MCF 10A (cell line): ENCODE data around the gene MSX1. TPM values are rescaled to one million over a fixed set of nuclear protein-coding genes. Genes with fewer than 3 reads are reported as not detected.

Experiments
- BruUV-seq: library from RNA; stranded (reverse); fragments of 400-500 nt; replicated peaks from 2 replicates; lab custom pipeline; 2021; lab: Mats Ljungman, UMichigan
- CTCF ChIA-PET: fragments of 300-600 bp; sonication (Branson Sonifier 250); formaldehyde crosslinking; extraction: SDS; loops from one replicate; lab custom pipeline; 2021; ENCODE audit warnings: antibody characterized with exemption, inconsistent platforms; lab: Yijun Ruan, JAX
- POLR2A ChIA-PET: fragments of 300-600, 350-650 bp; sonication (Branson Sonifier 250); formaldehyde crosslinking; extraction: SDS; loops from one replicate; lab custom pipeline; 2020; ENCODE audit warnings: antibody characterized with exemption, inconsistent platforms; lab: Yijun Ruan, JAX
- DNase-seq: peaks from one replicate; pipeline ENCODE4 v3.0.0-alpha.2; 2018; ENCODE audit not compliant: unreplicated experiment
- H3K27ac Mint-ChIP-seq: one replicate; pipeline ENCODE4 v1.8.0; 2022; ENCODE audit warnings: mild to moderate bottlenecking, low read depth, mixed read lengths; ENCODE audit not compliant: unreplicated experiment
- H3K27me3 Mint-ChIP-seq: one replicate; pipeline ENCODE4 v1.8.0; 2022; ENCODE audit warnings: mixed read lengths; ENCODE audit not compliant: insufficient read depth, unreplicated experiment
- H3K36me3 Mint-ChIP-seq: one replicate; pipeline ENCODE4 v1.8.0; 2022; ENCODE audit warnings: mild to moderate bottlenecking, moderate library complexity, mixed read lengths; ENCODE audit not compliant: insufficient read depth, unreplicated experiment
- H3K4me1 Mint-ChIP-seq: one replicate; pipeline ENCODE4 v1.8.0; 2022; ENCODE audit warnings: mixed read lengths; ENCODE audit not compliant: insufficient read depth, unreplicated experiment
- H3K4me3 Mint-ChIP-seq: one replicate; pipeline ENCODE4 v1.8.0; 2022; ENCODE audit warnings: mild to moderate bottlenecking, moderate library complexity, mixed read lengths; ENCODE audit not compliant: unreplicated experiment
- H3K9me3 Mint-ChIP-seq: one replicate; pipeline ENCODE4 v1.8.0; 2022; ENCODE audit warnings: mixed read lengths; ENCODE audit not compliant: unreplicated experiment
- intact Hi-C: fragments of 100-400 bp; cut with micrococcal nuclease; formaldehyde crosslinking; loops from 2 replicates; pipeline ENCODE4 v1.14.1; 2022
- total RNA-seq: library from RNA; stranded (reverse); gene quantifications from 2 replicates; pipeline ENCODE4 v1.2.3, GENCODE V29; 2022
- TF ChIP-seq, protein P1 (sequence below): fragments of 200-600 bp; IDR thresholded peaks from one replicate; pipeline ENCODE4 v1.8.0; 2022; ENCODE audit warnings: antibody characterized with exemption, mild to moderate bottlenecking; ENCODE audit not compliant: unreplicated experiment

MSX1 gene
- total RNA-seq, 1 experiment from 2014 or later: 3.9 TPM

GRCh38 chr4:4825431-4825830 lies 34.0 kb upstream of the MSX1 start:
- POLR2A ChIA-PET: interaction anchor here (0.6 kb wide), 1 partner anchor 53 kb away, joined by 3 read pairs; no protein-coding TSS in a partner anchor
- H3K36me3 Mint-ChIP-seq: no peaks in the 10 kb centered on the region
- no peak overlapping the region for H3K4me3 Mint-ChIP-seq
- H3K4me1 Mint-ChIP-seq: no peaks in the 10 kb centered on the region
- H3K9me3 Mint-ChIP-seq: no peaks in the 10 kb centered on the region
- peaks cover 12% of the 10 kb centered on the region for H3K27me3 Mint-ChIP-seq
- TF ChIP-seq, protein P1, sequence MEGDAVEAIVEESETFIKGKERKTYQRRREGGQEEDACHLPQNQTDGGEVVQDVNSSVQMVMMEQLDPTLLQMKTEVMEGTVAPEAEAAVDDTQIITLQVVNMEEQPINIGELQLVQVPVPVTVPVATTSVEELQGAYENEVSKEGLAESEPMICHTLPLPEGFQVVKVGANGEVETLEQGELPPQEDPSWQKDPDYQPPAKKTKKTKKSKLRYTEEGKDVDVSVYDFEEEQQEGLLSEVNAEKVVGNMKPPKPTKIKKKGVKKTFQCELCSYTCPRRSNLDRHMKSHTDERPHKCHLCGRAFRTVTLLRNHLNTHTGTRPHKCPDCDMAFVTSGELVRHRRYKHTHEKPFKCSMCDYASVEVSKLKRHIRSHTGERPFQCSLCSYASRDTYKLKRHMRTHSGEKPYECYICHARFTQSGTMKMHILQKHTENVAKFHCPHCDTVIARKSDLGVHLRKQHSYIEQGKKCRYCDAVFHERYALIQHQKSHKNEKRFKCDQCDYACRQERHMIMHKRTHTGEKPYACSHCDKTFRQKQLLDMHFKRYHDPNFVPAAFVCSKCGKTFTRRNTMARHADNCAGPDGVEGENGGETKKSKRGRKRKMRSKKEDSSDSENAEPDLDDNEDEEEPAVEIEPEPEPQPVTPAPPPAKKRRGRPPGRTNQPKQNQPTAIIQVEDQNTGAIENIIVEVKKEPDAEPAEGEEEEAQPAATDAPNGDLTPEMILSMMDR: no peak
- CTCF ChIA-PET: no interaction called here
- intact Hi-C loops: no loop called here
- DNase-seq: no peak
- BruUV-seq: no TSS peak
- no peak overlapping the region for H3K27ac Mint-ChIP-seq

DNA sequence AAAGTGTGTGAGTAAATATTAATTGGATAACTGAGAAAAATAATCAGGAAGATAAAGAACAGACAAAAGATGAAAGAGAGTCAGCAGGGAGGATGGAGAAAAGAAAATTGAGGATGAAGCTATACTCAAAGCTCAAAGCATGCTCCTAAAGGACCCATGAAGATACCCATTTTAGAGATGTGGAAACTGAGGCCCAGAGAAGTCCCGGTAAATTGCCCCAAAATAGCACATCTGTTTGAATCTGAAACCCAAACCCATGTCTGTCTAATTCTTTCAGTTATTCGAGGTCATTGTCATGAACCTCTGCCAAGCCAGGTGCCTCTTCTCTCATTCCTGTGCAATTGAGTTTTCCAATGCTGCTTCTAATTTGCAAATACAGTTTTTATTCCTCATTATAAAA lies 29.6 kb upstream of the MSX1 start:
- CTCF ChIA-PET: interaction anchor here (0.6 kb wide), 1 partner anchor 47 kb away, joined by 3 read pairs; no protein-coding TSS in a partner anchor

DNA sequence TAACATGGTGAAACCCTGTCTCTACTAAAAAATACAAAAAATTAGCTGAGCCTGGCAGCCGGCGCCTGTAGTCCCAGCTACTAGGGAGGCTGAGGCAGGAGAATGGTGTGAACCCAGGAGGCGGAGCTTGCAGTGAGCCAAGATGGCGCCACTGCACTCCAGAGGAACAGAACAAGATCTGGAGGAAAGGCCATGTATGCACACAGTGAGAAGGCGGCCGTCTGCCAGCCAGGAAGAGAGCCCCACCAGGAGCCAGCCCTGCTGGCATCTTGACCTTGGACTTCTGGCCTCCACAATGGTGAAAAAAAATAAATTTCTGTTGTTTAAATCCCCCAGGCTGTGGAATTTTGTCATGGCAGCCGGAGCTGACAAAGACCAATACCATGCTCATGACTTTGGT lies 28.2 kb upstream of the MSX1 start:
- ChIA-PET CTCF (no interaction called here), POLR2A (no interaction called here)
- H3K9me3 Mint-ChIP-seq: no peaks in the 10 kb centered on the region
- no peak overlapping the region for H3K27ac Mint-ChIP-seq
- H3K4me1 Mint-ChIP-seq: no peaks in the 10 kb centered on the region
- no TSS peak for BruUV-seq
- H3K27me3 Mint-ChIP-seq: peaks cover 2% of the 10 kb centered on the region
- no peak overlapping the region for H3K4me3 Mint-ChIP-seq
- intact Hi-C loops: no loop called here
- H3K36me3 Mint-ChIP-seq: no peaks in the 10 kb centered on the region
- TF ChIP-seq, protein P1: no peak
- DNase-seq: no peak

More for the DNA sequence above, 29.6 kb upstream of the MSX1 start:
- POLR2A ChIA-PET: interaction anchor here (0.7 kb wide), 1 partner anchor 18 kb away, joined by 3 read pairs; no protein-coding TSS in a partner anchor
- no peaks in the 10 kb centered on the region for H3K9me3 Mint-ChIP-seq
- no peak overlapping the region for H3K27ac Mint-ChIP-seq
- no peaks in the 10 kb centered on the region for H3K36me3 Mint-ChIP-seq
- no TSS peak for BruUV-seq
- H3K27me3 Mint-ChIP-seq: peaks cover 12% of the 10 kb centered on the region
- TF ChIP-seq, protein P1: no peak
- H3K4me1 Mint-ChIP-seq: no peaks in the 10 kb centered on the region
- DNase-seq: no peak
- intact Hi-C loops: no loop called here
- H3K4me3 Mint-ChIP-seq: no peak overlapping the region

DNA sequence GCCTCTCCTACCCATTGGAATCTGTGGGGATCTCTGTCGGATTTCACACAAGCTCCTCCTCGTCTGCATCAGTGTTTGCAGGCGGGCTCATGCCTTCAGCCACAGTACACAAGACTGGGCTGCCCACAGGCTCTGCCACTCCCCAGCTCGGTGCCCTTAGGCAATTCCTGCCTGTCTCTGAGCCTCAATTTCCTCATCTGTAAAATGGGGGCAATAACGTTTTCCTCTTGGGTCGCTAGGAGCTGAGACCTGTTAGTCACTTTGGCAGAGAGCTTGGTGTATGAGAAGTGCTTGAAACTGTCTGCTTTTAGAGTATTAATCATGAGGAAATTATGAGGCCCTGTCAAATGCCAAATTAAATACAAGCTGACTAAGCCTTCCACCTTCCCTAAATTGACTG lies 27.6 kb upstream of the MSX1 start:
- BruUV-seq: no TSS peak
- H3K36me3 Mint-ChIP-seq: no peaks in the 10 kb centered on the region
- H3K27ac Mint-ChIP-seq: no peak overlapping the region
- no peaks in the 10 kb centered on the region for H3K27me3 Mint-ChIP-seq
- TF ChIP-seq, protein P1: no peak
- no peak overlapping the region for H3K4me3 Mint-ChIP-seq
- DNase-seq: no peak
- no peaks in the 10 kb centered on the region for H3K4me1 Mint-ChIP-seq
- intact Hi-C loops: no loop called here
- ChIA-PET POLR2A (interaction anchor here (0.6 kb wide), 1 partner anchor 129 kb away, joined by 3 read pairs; no protein-coding TSS in a partner anchor), CTCF (no interaction called here)
- no peaks in the 10 kb centered on the region for H3K9me3 Mint-ChIP-seq
